Smooth muscle cell (in vitro differentiated cells): Measurements from ENCODE around the gene TMEM184B. TPM values are rescaled to one million over a fixed set of nuclear protein-coding genes. Genes with fewer than 3 reads are reported as not detected.

ENCODE experiments used
- DNase-seq: peaks from one replicate; lab custom pipeline; 2025; ENCODE audit not compliant: unreplicated experiment; lab: John Stamatoyannopoulos, UW
- H2AFZ ChIP-seq: fragments of 200-600 bp; sonication (generic); 2 replicates; pipeline ENCODE4 v1.6.0; 2016; ENCODE audit warnings: antibody characterized with exemption, low read depth, mild to moderate bottlenecking
- H3F3A ChIP-seq: fragments of 200-600 bp; sonication (generic); 2 replicates; pipeline ENCODE4 v1.6.0; 2017; ENCODE audit warnings: antibody characterized with exemption, low read depth
- H3K27ac ChIP-seq: fragments of 200-600 bp; sonication (generic); 2 replicates; pipeline ENCODE4 v1.5.1; 2016; ENCODE audit warnings: low read depth, mild to moderate bottlenecking
- H3K27me3 ChIP-seq: fragments of 200-600 bp; sonication (generic); 2 replicates; pipeline ENCODE4 v1.6.1; 2016; ENCODE audit warnings: low read depth, mild to moderate bottlenecking
- H3K36me3 ChIP-seq: fragments of 200-600 bp; sonication (generic); 2 replicates; pipeline ENCODE4 v1.5.1; 2016; ENCODE audit warnings: low read depth
- H3K4me1 ChIP-seq: fragments of 200-600 bp; sonication (generic); 2 replicates; pipeline ENCODE4 v1.5.1; 2016; ENCODE audit warnings: low read depth
- H3K4me2 ChIP-seq: fragments of 200-600 bp; sonication (generic); 2 replicates; pipeline ENCODE4 v1.6.0; 2016; ENCODE audit warnings: mild to moderate bottlenecking
- H3K4me3 ChIP-seq: fragments of 200-600 bp; sonication (generic); 2 replicates; pipeline ENCODE4 v1.5.1; 2016; ENCODE audit warnings: mild to moderate bottlenecking
- H3K79me2 ChIP-seq: fragments of 200-600 bp; sonication (generic); 2 replicates; pipeline ENCODE4 v1.6.0; 2016; ENCODE audit warnings: low read depth, mild to moderate bottlenecking
- H3K9ac ChIP-seq: fragments of 200-600 bp; sonication (generic); 2 replicates; pipeline ENCODE4 v1.6.0; 2016; ENCODE audit warnings: low read depth
- H3K9me3 ChIP-seq: fragments of 200-600 bp; sonication (generic); replicated peaks from 2 replicates; pipeline ENCODE4 v1.5.1; 2016; ENCODE audit warnings: low read depth
- H4K20me1 ChIP-seq: fragments of 200-600 bp; sonication (generic); 2 replicates; pipeline ENCODE4 v1.6.0; 2016; ENCODE audit warnings: low read depth
- CTCF ChIP-seq: fragments of 200-600 bp; sonication (generic); IDR thresholded peaks from 2 replicates; pipeline ENCODE4 v1.5.1; 2017; ENCODE audit warnings: borderline replicate concordance, mild to moderate bottlenecking, antibody characterized with exemption; ENCODE audit not compliant: insufficient read depth, poor library complexity, severe bottlenecking
- WGBS: methylation state at CpG from one replicate; pipeline ENCODE4 v1.1.7; 2016; ENCODE audit warnings: low lambda C conversion rate; 5-methylcytosine and 5-hydroxymethylcytosine counted together
- polyA plus RNA-seq: library from polyadenylated mRNA; unstranded; fragments of >200 nt; fragmentation: Nextera tagmentation; extraction: Ambion mirVana; gene quantifications from 2 replicates; pipeline ENCODE4 v1.2.1, GENCODE V29; 2016
- total RNA-seq: library from RNA; depleted of rRNA; stranded (reverse); fragments of >200 nt; gene quantifications from 2 replicates; pipeline ENCODE4 v1.2.3, GENCODE V29; 2014

TMEM184B gene
- total and polyA plus RNA-seq, 2 experiments from 2014 or later, result 34.1 to 96.3 TPM

- DNase-seq, result no peak
- Histone ChIP-seq H3K79me2 (peaks cover 99% of the 10 kb centered on the region), H3K9ac (no peak overlapping the region), H3K36me3 (no peaks in the 10 kb centered on the region), H3K27me3 (no peaks in the 10 kb centered on the region), H3K27ac (no peak overlapping the region), H3F3A (peaks cover 8% of the 10 kb centered on the region), H2AFZ (no peak overlapping the region), H3K9me3 (no peaks in the 10 kb centered on the region), H3K4me1 (peaks cover 17% of the 10 kb centered on the region), H3K4me3 (no peak overlapping the region), H4K20me1 (peaks cover 100% of the 10 kb centered on the region), H3K4me2 (no peak overlapping the region)
- 89% methylated on average over 4 of the region's 4 CpGs for WGBS
- TF ChIP-seq CTCF, result no peak
Measured at GRCh38 chr22:38267086-38267485, 5.7 kb downstream of the TMEM184B start.

GRCh38 chr22:38266120-38266519 is 6.7 kb downstream of the TMEM184B start:
- Histone ChIP-seq H3K79me2 (peaks cover 99% of the 10 kb centered on the region), H2AFZ (no peak overlapping the region), H3F3A (peaks cover 12% of the 10 kb centered on the region), H3K4me2 (peak overlapping the region; percentile 40), H3K27ac (peak overlapping the region; percentile 28), H3K4me3 (no peak overlapping the region), H3K4me1 (peaks cover 19% of the 10 kb centered on the region), H4K20me1 (peaks cover 100% of the 10 kb centered on the region), H3K36me3 (no peaks in the 10 kb centered on the region), H3K27me3 (no peaks in the 10 kb centered on the region), H3K9ac (no peak overlapping the region), H3K9me3 (no peaks in the 10 kb centered on the region)
- WGBS, result 62% methylated on average over 8 of the region's 8 CpGs
- no peak for DNase-seq
- no peak for TF ChIP-seq CTCF

- peaks cover 100% of the 10 kb centered on the region for H4K20me1 ChIP-seq
- TF ChIP-seq CTCF, result no peak
- no peak overlapping the region for H3K27ac ChIP-seq
- no peaks in the 10 kb centered on the region for H3K27me3 ChIP-seq
- H3K9ac ChIP-seq, result no peak overlapping the region
- no peak overlapping the region for H2AFZ ChIP-seq
- peaks cover 29% of the 10 kb centered on the region for H3K4me1 ChIP-seq
- DNase-seq, result no peak
- no peaks in the 10 kb centered on the region for H3K36me3 ChIP-seq
- H3K9me3 ChIP-seq, result no peaks in the 10 kb centered on the region
- H3K4me3 ChIP-seq, result no peak overlapping the region
- H3K79me2 ChIP-seq, result peaks cover 98% of the 10 kb centered on the region
- H3F3A ChIP-seq, result peaks cover 15% of the 10 kb centered on the region
- WGBS, result 96% methylated on average over 6 of the region's 6 CpGs
- H3K4me2 ChIP-seq, result no peak overlapping the region
Measured at GRCh38 chr22:38264322-38264843, 8.4 kb downstream of the TMEM184B start.
